A673 (cell line): Measurements from ENCODE around the gene PDE4C. TPM values are rescaled to one million over a fixed set of nuclear protein-coding genes. Genes with fewer than 3 reads are reported as not detected.

Experiments
- BruUV-seq: library from RNA; stranded (reverse); fragments of 400-500 nt; replicated peaks from 2 replicates; lab custom pipeline; 2021; lab: Mats Ljungman, UMichigan
- CTCF ChIA-PET: fragments of 300-600 bp; sonication (Branson Sonifier 250); formaldehyde crosslinking; loops from one replicate; lab custom pipeline; 2022; ENCODE audit warnings: antibody characterized with exemption; lab: Charles Lee
- POLR2A ChIA-PET: fragments of 300-600 bp; sonication (Branson Sonifier 250); formaldehyde crosslinking; loops from one replicate; lab custom pipeline; 2022; ENCODE audit warnings: antibody characterized with exemption; ENCODE audit not compliant: low non-redundant PET; lab: Charles Lee
- DNase-seq: peaks from one replicate; pipeline ENCODE4 v3.0.0-alpha.2; 2015; ENCODE audit warnings: low spot score
- H3K27ac ChIP-seq: fragments of 200-600 bp; sonication (generic); 2 replicates; pipeline ENCODE4 v1.5.1; 2016; ENCODE audit warnings: mixed run types, low read depth, mild to moderate bottlenecking, mixed read lengths, antibody characterized with exemption, low read length; ENCODE audit not compliant: poor library complexity, severe bottlenecking
- H3K27me3 ChIP-seq: fragments of 200-600 bp; sonication (generic); replicated peaks from 2 replicates; pipeline ENCODE4 v1.6.1; 2017; ENCODE audit warnings: mixed run types, low read depth, mild to moderate bottlenecking, mixed read lengths, antibody characterized with exemption, low read length; ENCODE audit not compliant: insufficient read depth, poor library complexity
- H3K36me3 ChIP-seq: fragments of 200-600 bp; sonication (generic); 2 replicates; pipeline ENCODE4 v1.6.1; 2016; ENCODE audit warnings: mixed run types, mild to moderate bottlenecking, mixed read lengths, antibody characterized with exemption, low read length; ENCODE audit not compliant: insufficient read depth, poor library complexity, severe bottlenecking
- H3K4me1 ChIP-seq: fragments of 200-600 bp; sonication (generic); 2 replicates; pipeline ENCODE4 v1.6.1; 2017; ENCODE audit warnings: mixed run types, mild to moderate bottlenecking, mixed read lengths, antibody characterized with exemption, low read length; ENCODE audit not compliant: insufficient read depth, poor library complexity, severe bottlenecking
- H3K4me3 ChIP-seq: fragments of 200-600 bp; sonication (generic); 2 replicates; pipeline ENCODE4 v1.5.1; 2016; ENCODE audit warnings: low read depth, mixed run types, mild to moderate bottlenecking, mixed read lengths, low read length; ENCODE audit not compliant: poor library complexity, severe bottlenecking
- H3K9me3 ChIP-seq: fragments of 200-600 bp; sonication (generic); 2 replicates; pipeline ENCODE4 v1.6.1; 2016; ENCODE audit warnings: mixed run types, low read depth, mild to moderate bottlenecking, mixed read lengths, antibody characterized with exemption, low read length; ENCODE audit not compliant: poor library complexity, severe bottlenecking
- EZH2 ChIP-seq: fragments of 200-600 bp; sonication (generic); IDR thresholded peaks from 2 replicates; pipeline ENCODE4 v1.6.1; 2017; ENCODE audit warnings: borderline replicate concordance, low read depth, mild to moderate bottlenecking, mixed read lengths, antibody characterized with exemption, low read length; ENCODE audit not compliant: poor library complexity, severe bottlenecking
- intact Hi-C: fragments of 100-400 bp; cut with micrococcal nuclease; formaldehyde crosslinking; loops from one replicate; pipeline ENCODE4 v1.10.0; 2022; ENCODE audit not compliant: unreplicated experiment
- total RNA-seq: library from RNA; stranded (reverse); gene quantifications from 2 replicates; pipeline ENCODE4 v1.2.3, GENCODE V29; 2021
- TF ChIP-seq, protein P1 (sequence below): fragments of 300-800, 200-600 bp; sonication (generic); conservative IDR thresholded peaks from 2 replicates; pipeline ENCODE4 v1.5.1; 2017; ENCODE audit warnings: low read depth, mild to moderate bottlenecking, antibody characterized with exemption, low read length, moderate library complexity, mixed read lengths

PDE4C gene
- total RNA-seq, 1 experiment from 2014 or later: not detected

GRCh38 chr19:18252370-18252717 is 26.1 kb upstream of the PDE4C start:
- POLR2A ChIA-PET: no interaction called here
- TF ChIP-seq EZH2: no peak
- TF ChIP-seq, protein P1, sequence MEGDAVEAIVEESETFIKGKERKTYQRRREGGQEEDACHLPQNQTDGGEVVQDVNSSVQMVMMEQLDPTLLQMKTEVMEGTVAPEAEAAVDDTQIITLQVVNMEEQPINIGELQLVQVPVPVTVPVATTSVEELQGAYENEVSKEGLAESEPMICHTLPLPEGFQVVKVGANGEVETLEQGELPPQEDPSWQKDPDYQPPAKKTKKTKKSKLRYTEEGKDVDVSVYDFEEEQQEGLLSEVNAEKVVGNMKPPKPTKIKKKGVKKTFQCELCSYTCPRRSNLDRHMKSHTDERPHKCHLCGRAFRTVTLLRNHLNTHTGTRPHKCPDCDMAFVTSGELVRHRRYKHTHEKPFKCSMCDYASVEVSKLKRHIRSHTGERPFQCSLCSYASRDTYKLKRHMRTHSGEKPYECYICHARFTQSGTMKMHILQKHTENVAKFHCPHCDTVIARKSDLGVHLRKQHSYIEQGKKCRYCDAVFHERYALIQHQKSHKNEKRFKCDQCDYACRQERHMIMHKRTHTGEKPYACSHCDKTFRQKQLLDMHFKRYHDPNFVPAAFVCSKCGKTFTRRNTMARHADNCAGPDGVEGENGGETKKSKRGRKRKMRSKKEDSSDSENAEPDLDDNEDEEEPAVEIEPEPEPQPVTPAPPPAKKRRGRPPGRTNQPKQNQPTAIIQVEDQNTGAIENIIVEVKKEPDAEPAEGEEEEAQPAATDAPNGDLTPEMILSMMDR: no peak
- intact Hi-C loops: loop anchor here (2.0 to 5.0 kb wide), 2 partner anchors 44 to 245 kb away; partner anchors contain the start of gene ARRDC2
- no TSS peak for BruUV-seq
- Histone ChIP-seq H3K4me3 (no peak overlapping the region), H3K36me3 (no peaks in the 10 kb centered on the region), H3K9me3 (no peaks in the 10 kb centered on the region), H3K27ac (no peak overlapping the region), H3K4me1 (no peaks in the 10 kb centered on the region), H3K27me3 (peaks cover 6% of the 10 kb centered on the region)
- CTCF ChIA-PET: interaction anchor here (0.6 to 2.1 kb wide), 11 partner anchors 22 to 849 kb away, joined by 3 to 45 read pairs (median 5); partner anchors contain the start of genes MPV17L2 and RAB3A
- DNase-seq: no peak

GRCh38 chr19:18251587-18252369 is 25.5 kb upstream of the PDE4C start:
- ChIA-PET POLR2A (no interaction called here), CTCF (interaction anchor here (0.6 to 2.1 kb wide), 15 partner anchors 11 to 848 kb away, joined by 3 to 45 read pairs (median 5); partner anchors contain the start of genes MPV17L2 and RAB3A)
- H3K36me3 ChIP-seq: no peaks in the 10 kb centered on the region
- no peak overlapping the region for H3K4me3 ChIP-seq
- no peak for TF ChIP-seq EZH2
- TF ChIP-seq, protein P1: peak; percentile 98
- DNase-seq: peak; percentile 80
- H3K27me3 ChIP-seq: peaks cover 6% of the 10 kb centered on the region
- H3K4me1 ChIP-seq: no peaks in the 10 kb centered on the region
- intact Hi-C loops: loop anchor here (2.0 to 5.0 kb wide), 3 partner anchors 43 to 244 kb away; partner anchors contain the start of gene ARRDC2
- no peak overlapping the region for H3K27ac ChIP-seq
- no TSS peak for BruUV-seq
- no peaks in the 10 kb centered on the region for H3K9me3 ChIP-seq

- Histone ChIP-seq H3K9me3 (no peaks in the 10 kb centered on the region), H3K36me3 (no peaks in the 10 kb centered on the region), H3K27me3 (peaks cover 6% of the 10 kb centered on the region), H3K27ac (no peak overlapping the region), H3K4me3 (no peak overlapping the region), H3K4me1 (no peaks in the 10 kb centered on the region)
- TF ChIP-seq, protein P1: no peak
- no peak for TF ChIP-seq EZH2
- POLR2A ChIA-PET: no interaction called here
- no peak for DNase-seq
- CTCF ChIA-PET: interaction anchor here (0.8 to 1.4 kb wide), 3 partner anchors 9 to 137 kb away, joined by 6 to 14 read pairs (median 8); no protein-coding TSS in a partner anchor
- intact Hi-C loops: loop anchor here (2.0 to 5.0 kb wide), 2 partner anchors 137 to 243 kb away; partner anchors contain the start of gene ARRDC2
- BruUV-seq: no TSS peak
Measured at GRCh38 chr19:18249834-18250233, 23.6 kb upstream of the PDE4C start.
